K562 (cell line): ENCODE data around the gene KCNAB1. TPM values are rescaled to one million over a fixed set of nuclear protein-coding genes. Genes with fewer than 3 reads are reported as not detected.

Experiments
- ATAC-seq: fragments of 200-7000 bp; cut with Tn5 transposase; 3 replicates; pipeline ENCODE4 v1.9.1; 2020; ENCODE audit warnings: moderate library complexity
- BruUV-seq: library from RNA; stranded (reverse); fragments of 400-500 nt; replicated peaks from 2 replicates; lab custom pipeline; 2021; lab: Mats Ljungman, UMichigan
- CTCF ChIA-PET: fragments of 300-600 bp; formaldehyde crosslinking; extraction: SDS; loops from one replicate; lab custom pipeline; 2021; ENCODE audit warnings: low intra/inter-chr PET ratio; lab: Yijun Ruan, JAX
- POLR2A ChIA-PET: fragments of 300-600, 350-650 bp; sonication (Branson Sonifier 250); formaldehyde crosslinking; extraction: SDS; loops from one replicate; lab custom pipeline; 2021; ENCODE audit warnings: antibody characterized with exemption, inconsistent platforms; lab: Yijun Ruan, JAX
- DNase-seq, 4 experiments: peaks; one replicate each; pipeline versions ENCODE4 v3.0.0 to v3.0.0-alpha.2; 2011 to 2018; ENCODE audit warnings: low spot score in 3 of 4, mixed read lengths in 3 of 4; ENCODE audit errors: extremely low read depth in 1 of 4
- FAIRE-seq: peaks from 2 replicates; lab custom pipeline; 2011; peaks lifted over from hg19 to GRCh38; lab: Jason Lieb, UNC
- H2AFZ ChIP-seq: 2 replicates; pipeline ENCODE4 v1.6.0; 2011; ENCODE audit warnings: low read depth, low read length, control low read depth, inconsistent platforms
- H3K27ac ChIP-seq: fragments of 200-600 bp; 3 replicates; pipeline ENCODE4 v1.8.0; 2011; ENCODE audit warnings: low read depth, mild to moderate bottlenecking, control low read depth, inconsistent platforms, low read length, moderate library complexity, mixed read lengths; ENCODE audit errors: extremely low read depth
- H3K27me3 ChIP-seq, 2 experiments: fragments of 300-600 bp in 1 of 2; 2 replicates in 1 of 2; 3 replicates in 1 of 2; pipeline versions ENCODE4 v1.6.0 to v1.8.0; 2011; ENCODE audit warnings: inconsistent platforms in 2 of 2, low read length in 2 of 2, mild to moderate bottlenecking in 1 of 2, mixed read lengths in 1 of 2, moderate library complexity in 1 of 2; ENCODE audit not compliant: control insufficient read depth in 2 of 2, insufficient read depth in 2 of 2
- H3K36me3 ChIP-seq: fragments of 300-600 bp; 3 replicates; pipeline ENCODE4 v1.8.0; 2011; ENCODE audit warnings: mild to moderate bottlenecking, low read length, inconsistent platforms; ENCODE audit not compliant: control insufficient read depth, insufficient read depth
- H3K4me1 ChIP-seq, 2 experiments: fragments of 200-600 bp in 1 of 2; replicated peaks in 1 of 2; 2 replicates in 1 of 2; 3 replicates in 1 of 2; pipeline versions ENCODE4 v1.5.1 to v1.8.0; 2011; ENCODE audit warnings: inconsistent platforms in 2 of 2, low read length in 2 of 2, mild to moderate bottlenecking in 1 of 2, mixed read lengths in 1 of 2, moderate library complexity in 1 of 2; ENCODE audit not compliant: control insufficient read depth in 2 of 2, insufficient read depth in 2 of 2
- H3K4me2 ChIP-seq: 2 replicates; pipeline ENCODE4 v1.6.1; 2011; ENCODE audit warnings: low read length, control low read depth, inconsistent platforms, mixed read lengths; ENCODE audit not compliant: insufficient read depth
- H3K4me3 ChIP-seq: fragments of 200-600 bp; sonication (generic), shearing (Covaris generic); 2 replicates; pipeline ENCODE4 v1.5.1; 2016; ENCODE audit warnings: control low read depth, inconsistent platforms
- H3K79me2 ChIP-seq: fragments of 200-600 bp; 3 replicates; pipeline ENCODE4 v1.8.0; 2011; ENCODE audit warnings: low read length, inconsistent platforms; ENCODE audit not compliant: control insufficient read depth, insufficient read depth
- H3K9ac ChIP-seq, 2 experiments: 2 replicates each; pipeline versions ENCODE4 v1.6.0 to v1.6.1; 2011; ENCODE audit warnings: low read depth in 2 of 2, low read length in 2 of 2, control low read depth in 1 of 2, inconsistent platforms in 1 of 2, mild to moderate bottlenecking in 1 of 2, mixed read lengths in 1 of 2; ENCODE audit not compliant: insufficient read depth in 1 of 2
- H3K9me1 ChIP-seq: one replicate; pipeline ENCODE4 v1.6.0; 2011; ENCODE audit warnings: inconsistent platforms, mild to moderate bottlenecking, low read length, moderate library complexity; ENCODE audit not compliant: control insufficient read depth, insufficient read depth
- H3K9me3 ChIP-seq: replicated peaks from 2 replicates; pipeline ENCODE4 v1.5.1; 2011; ENCODE audit warnings: low read depth, low read length, inconsistent platforms; ENCODE audit not compliant: control insufficient read depth, insufficient read depth
- H4K20me1 ChIP-seq: replicated peaks from 2 replicates; pipeline ENCODE4 v1.6.1; 2011; ENCODE audit warnings: low read length, inconsistent platforms, mixed read lengths; ENCODE audit not compliant: control insufficient read depth, insufficient read depth
- RFX1 ChIP-seq: fragments of 450-650 bp; IDR thresholded peaks from 2 replicates; pipeline ENCODE4 v1.6.1; 2016; ENCODE audit warnings: mild to moderate bottlenecking, moderate library complexity
- ZNF316 ChIP-seq: fragments of 450-650 bp; IDR thresholded peaks from 2 replicates; pipeline ENCODE4 v1.6.1; 2016
- ZNF695 ChIP-seq: fragments of 450-650 bp; formaldehyde crosslinking; IDR thresholded peaks from 2 replicates; pipeline ENCODE4 v1.4.0; 2020; ENCODE audit warnings: mild to moderate bottlenecking, moderate library complexity
- WGBS: fragments of 100-300 bp; shearing (Covaris generic); methylation state at CpG from one replicate; pipeline ENCODE4 v1.1.6; 2016; ENCODE audit warnings: low coverage, mixed read lengths; ENCODE audit not compliant: insufficient coverage; ENCODE audit errors: missing lambda C conversion rate; 5-methylcytosine and 5-hydroxymethylcytosine counted together
- in situ Hi-C: fragments of 300-500 bp; cut with MboI; formaldehyde crosslinking; loops from 4 replicates; pipeline ENCODE4 v1.15.0; 2018; ENCODE audit warnings: inconsistent platforms, mixed read lengths
- intact Hi-C: fragments of 100-400 bp; cut with micrococcal nuclease; formaldehyde crosslinking; loops from 2 replicates; pipeline ENCODE4 v1.14.2; 2022
- polyA plus RNA-seq, 8 experiments: library from polyadenylated mRNA; depleted of rRNA in 4 of 8; stranded (reverse) in 5 of 8; unstranded in 3 of 8; fragments of >200 nt; fragmentation: Nextera tagmentation in 2 of 8; fragmentation: Illumina TruSeq in 1 of 8; extraction: Ambion mirVana in 2 of 8; extraction: Trizol in 1 of 8; gene quantifications; 2 replicates each; pipeline versions ENCODE4 v1.2.1 to v1.2.3, GENCODE V29; 2011 to 2014; ENCODE audit warnings: inconsistent platforms in 1 of 8, missing spikeins in 1 of 8
- total RNA-seq, 7 experiments: library from RNA; depleted of rRNA in 6 of 7; stranded (reverse); fragments of >200 nt in 6 of 7; fragmentation: Illumina TruSeq in 2 of 7; extraction: Trizol in 2 of 7; gene quantifications; 2 replicates each; pipeline versions ENCODE4 v1.2.1 to v1.2.3, GENCODE V29; 2011 to 2021; ENCODE audit warnings: low replicate concordance in 1 of 7
- TF ChIP-seq, protein P1 (sequence below): sonication (generic); formaldehyde crosslinking; IDR thresholded peaks from 2 replicates; pipeline ENCODE4 v1.8.0; 2023; ENCODE audit warnings: mild to moderate bottlenecking, missing genetic modification reagents

The KCNAB1 gene
- total and polyA plus RNA-seq, 9 of the 15 experiments (the other 6 are each of a cell fraction or from before 2014, with no cell fraction given): 0.14 to 1.2 (median 0.51) TPM

DNA sequence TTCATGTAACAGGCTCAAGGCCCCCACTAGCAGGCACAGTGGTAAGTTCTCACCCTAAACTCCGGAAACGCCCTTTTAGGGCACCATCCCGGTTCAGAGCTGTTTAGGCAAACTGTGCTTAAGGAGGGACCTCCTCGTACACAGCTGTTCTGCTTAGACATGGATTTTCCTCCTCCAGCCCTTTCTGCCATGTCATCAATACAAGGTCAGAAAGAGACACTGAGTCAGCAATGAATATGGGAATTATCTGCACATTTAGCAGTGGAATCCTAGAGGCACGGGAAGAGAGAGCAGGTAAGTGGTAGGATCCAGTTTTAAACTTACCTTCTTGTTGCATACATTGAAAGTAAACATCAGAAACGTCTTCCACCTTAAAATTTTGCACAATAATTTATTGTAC lies 107.3 kb downstream of the KCNAB1 start:
- Histone ChIP-seq H2AFZ (no peak overlapping the region), H3K4me3 (no peak overlapping the region), H3K36me3 (no peaks in the 10 kb centered on the region), H3K79me2 (no peaks in the 10 kb centered on the region), H3K4me1 (no peaks in the 10 kb centered on the region), H3K9me1 (no peaks in the 10 kb centered on the region), H4K20me1 (no peaks in the 10 kb centered on the region), H3K27me3 (peaks cover 0 to 7% of the 10 kb centered on the region in 2 experiments; a peak in 1 of 5 replicates), H3K27ac (no peak overlapping the region), H3K9me3 (no peaks in the 10 kb centered on the region), H3K4me2 (no peak overlapping the region), H3K9ac (no peak overlapping the region)
- DNase-seq (no peak), FAIRE-seq (no peak), ATAC-seq (no peak)
- ChIA-PET POLR2A (no interaction called here), CTCF (no interaction called here)
- TF ChIP-seq, protein P1, sequence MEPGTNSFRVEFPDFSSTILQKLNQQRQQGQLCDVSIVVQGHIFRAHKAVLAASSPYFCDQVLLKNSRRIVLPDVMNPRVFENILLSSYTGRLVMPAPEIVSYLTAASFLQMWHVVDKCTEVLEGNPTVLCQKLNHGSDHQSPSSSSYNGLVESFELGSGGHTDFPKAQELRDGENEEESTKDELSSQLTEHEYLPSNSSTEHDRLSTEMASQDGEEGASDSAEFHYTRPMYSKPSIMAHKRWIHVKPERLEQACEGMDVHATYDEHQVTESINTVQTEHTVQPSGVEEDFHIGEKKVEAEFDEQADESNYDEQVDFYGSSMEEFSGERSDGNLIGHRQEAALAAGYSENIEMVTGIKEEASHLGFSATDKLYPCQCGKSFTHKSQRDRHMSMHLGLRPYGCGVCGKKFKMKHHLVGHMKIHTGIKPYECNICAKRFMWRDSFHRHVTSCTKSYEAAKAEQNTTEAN (CRISPR knock-in tag): no peak
- peak; percentile 37; the same call in 1 of the 2 replicates for TF ChIP-seq ZNF316
- BruUV-seq: no TSS peak
- WGBS: 2% methylated on average over 6 of the region's 6 CpGs
- in situ Hi-C loops: no loop called here
- intact Hi-C loops: no loop called here

DNA sequence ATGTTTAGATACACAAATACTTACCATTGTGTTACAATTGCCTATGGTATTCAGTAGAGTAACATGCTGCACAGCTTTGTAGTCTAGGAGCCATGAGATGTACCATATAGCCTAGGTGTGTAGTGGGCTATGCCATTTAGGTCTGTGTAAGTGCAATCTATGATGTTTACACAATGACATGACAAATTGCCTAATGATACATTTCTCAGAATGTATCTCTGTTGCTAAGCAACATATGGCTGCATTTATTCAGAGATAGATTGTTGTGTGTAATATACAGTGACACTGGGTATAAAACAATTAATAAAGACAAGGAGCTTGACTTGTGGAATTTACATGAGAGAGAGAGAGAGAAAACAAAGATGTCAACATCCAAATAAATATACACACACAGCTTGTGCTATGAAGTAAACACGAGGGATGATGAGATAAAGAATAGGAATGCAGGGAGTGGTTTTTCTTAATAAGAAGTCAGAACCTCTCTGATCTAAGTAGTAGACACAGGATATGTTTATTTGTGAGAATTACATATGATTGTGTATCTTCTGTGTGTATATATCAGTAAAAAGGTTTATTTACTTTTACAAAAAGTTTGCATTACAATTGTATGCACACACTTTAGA lies 110.0 kb downstream of the KCNAB1 start:
- ChIA-PET CTCF (no interaction called here), POLR2A (no interaction called here)
- H2AFZ ChIP-seq: no peak overlapping the region
- 0% methylated on average over 1 of the region's 1 CpG for WGBS
- intact Hi-C loops: no loop called here
- no peaks in the 10 kb centered on the region for H3K9me1 ChIP-seq
- TF ChIP-seq RFX1: peak; percentile 65
- TF ChIP-seq ZNF695: no peak
- peaks cover 0 to 7% of the 10 kb centered on the region in 2 experiments; a peak in 1 of 5 replicates for H3K27me3 ChIP-seq
- H3K4me2 ChIP-seq: no peak overlapping the region
- H3K4me1 ChIP-seq: no peaks in the 10 kb centered on the region
- no TSS peak for BruUV-seq
- no peak overlapping the region for H3K27ac ChIP-seq
- H3K9me3 ChIP-seq: no peaks in the 10 kb centered on the region
- in situ Hi-C loops: no loop called here
- H3K79me2 ChIP-seq: no peaks in the 10 kb centered on the region
- DNase-seq (no peak), FAIRE-seq (no peak), ATAC-seq (no peak)
- no peaks in the 10 kb centered on the region for H4K20me1 ChIP-seq
- no peak overlapping the region for H3K4me3 ChIP-seq
- H3K9ac ChIP-seq: no peak overlapping the region
- H3K36me3 ChIP-seq: no peaks in the 10 kb centered on the region
